ENCODE data around the gene TMEM205. TPM values are rescaled to one million over a fixed set of nuclear protein-coding genes. Genes with fewer than 3 reads are reported as not detected.

TMEM205 gene
- total RNA-seq, 1 donor from 2014 or later, result 57.2 TPM

DNA sequence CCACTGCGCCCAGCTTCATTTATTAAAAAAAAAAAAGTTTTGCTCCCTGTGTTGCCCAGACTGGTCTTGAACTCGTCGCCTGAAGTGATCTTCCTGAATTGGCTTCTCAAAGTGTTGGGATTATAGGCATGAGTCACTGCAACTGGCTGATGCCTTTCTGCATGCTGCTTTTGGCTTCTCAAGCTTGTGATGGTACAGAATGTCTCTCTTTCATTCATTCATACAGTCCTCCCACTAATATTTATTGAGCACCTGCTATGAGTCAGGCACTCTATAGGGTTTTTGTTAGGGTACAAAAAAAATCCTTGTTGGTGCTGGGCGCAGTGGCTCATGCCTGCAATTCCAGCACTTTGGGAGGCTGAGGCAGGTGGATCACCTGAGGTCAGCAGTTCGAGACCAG is 41.1 kb downstream of the TMEM205 start:
- Mint-ChIP-seq H3K4me3 (no peak overlapping the region), H3K9me3 (peaks cover 4% of the 10 kb centered on the region), H3K4me1 (no peaks in the 10 kb centered on the region), H3K27me3 (ENCODE audit: low read depth) (peaks cover 18% of the 10 kb centered on the region), H3K27ac (no peak overlapping the region), H3K36me3 (no peaks in the 10 kb centered on the region)
- TF ChIP-seq, protein P1, sequence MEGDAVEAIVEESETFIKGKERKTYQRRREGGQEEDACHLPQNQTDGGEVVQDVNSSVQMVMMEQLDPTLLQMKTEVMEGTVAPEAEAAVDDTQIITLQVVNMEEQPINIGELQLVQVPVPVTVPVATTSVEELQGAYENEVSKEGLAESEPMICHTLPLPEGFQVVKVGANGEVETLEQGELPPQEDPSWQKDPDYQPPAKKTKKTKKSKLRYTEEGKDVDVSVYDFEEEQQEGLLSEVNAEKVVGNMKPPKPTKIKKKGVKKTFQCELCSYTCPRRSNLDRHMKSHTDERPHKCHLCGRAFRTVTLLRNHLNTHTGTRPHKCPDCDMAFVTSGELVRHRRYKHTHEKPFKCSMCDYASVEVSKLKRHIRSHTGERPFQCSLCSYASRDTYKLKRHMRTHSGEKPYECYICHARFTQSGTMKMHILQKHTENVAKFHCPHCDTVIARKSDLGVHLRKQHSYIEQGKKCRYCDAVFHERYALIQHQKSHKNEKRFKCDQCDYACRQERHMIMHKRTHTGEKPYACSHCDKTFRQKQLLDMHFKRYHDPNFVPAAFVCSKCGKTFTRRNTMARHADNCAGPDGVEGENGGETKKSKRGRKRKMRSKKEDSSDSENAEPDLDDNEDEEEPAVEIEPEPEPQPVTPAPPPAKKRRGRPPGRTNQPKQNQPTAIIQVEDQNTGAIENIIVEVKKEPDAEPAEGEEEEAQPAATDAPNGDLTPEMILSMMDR (IDR thresholded peaks at IDR 0.05; ENCODE audit: unreplicated experiment), result no peak
- no peak for DNase-seq (ENCODE audit: low spot score in 2 of 2, unreplicated experiment in 2 of 2)

DNA sequence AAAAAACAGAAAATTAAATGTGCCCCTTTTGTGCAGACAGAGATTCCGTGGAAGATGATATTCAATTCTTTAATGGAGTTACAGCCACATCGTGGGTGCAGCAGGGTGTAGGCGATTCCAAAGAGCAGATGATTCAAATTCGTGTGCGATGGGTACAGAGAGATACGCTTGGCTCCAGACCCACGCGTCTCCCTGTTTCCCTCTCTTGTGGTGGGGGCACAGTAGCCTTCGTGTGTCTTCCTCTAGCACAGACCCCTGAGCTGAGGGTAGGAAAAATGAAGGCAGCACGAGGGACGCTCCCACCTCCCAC is 45.3 kb downstream of the TMEM205 start:
- H3K27ac Mint-ChIP-seq, result no peak overlapping the region
- H3K4me3 Mint-ChIP-seq, result no peak overlapping the region
- DNase-seq (ENCODE audit: low spot score in 2 of 2, unreplicated experiment in 2 of 2), result no peak
- TF ChIP-seq, protein P1 (IDR thresholded peaks at IDR 0.05; ENCODE audit: unreplicated experiment), result no peak
- H3K36me3 Mint-ChIP-seq, result no peaks in the 10 kb centered on the region
- H3K9me3 Mint-ChIP-seq, result peaks cover 4% of the 10 kb centered on the region
- H3K4me1 Mint-ChIP-seq, result peaks cover 3% of the 10 kb centered on the region
- peaks cover 13% of the 10 kb centered on the region for H3K27me3 Mint-ChIP-seq (ENCODE audit: low read depth)

DNA sequence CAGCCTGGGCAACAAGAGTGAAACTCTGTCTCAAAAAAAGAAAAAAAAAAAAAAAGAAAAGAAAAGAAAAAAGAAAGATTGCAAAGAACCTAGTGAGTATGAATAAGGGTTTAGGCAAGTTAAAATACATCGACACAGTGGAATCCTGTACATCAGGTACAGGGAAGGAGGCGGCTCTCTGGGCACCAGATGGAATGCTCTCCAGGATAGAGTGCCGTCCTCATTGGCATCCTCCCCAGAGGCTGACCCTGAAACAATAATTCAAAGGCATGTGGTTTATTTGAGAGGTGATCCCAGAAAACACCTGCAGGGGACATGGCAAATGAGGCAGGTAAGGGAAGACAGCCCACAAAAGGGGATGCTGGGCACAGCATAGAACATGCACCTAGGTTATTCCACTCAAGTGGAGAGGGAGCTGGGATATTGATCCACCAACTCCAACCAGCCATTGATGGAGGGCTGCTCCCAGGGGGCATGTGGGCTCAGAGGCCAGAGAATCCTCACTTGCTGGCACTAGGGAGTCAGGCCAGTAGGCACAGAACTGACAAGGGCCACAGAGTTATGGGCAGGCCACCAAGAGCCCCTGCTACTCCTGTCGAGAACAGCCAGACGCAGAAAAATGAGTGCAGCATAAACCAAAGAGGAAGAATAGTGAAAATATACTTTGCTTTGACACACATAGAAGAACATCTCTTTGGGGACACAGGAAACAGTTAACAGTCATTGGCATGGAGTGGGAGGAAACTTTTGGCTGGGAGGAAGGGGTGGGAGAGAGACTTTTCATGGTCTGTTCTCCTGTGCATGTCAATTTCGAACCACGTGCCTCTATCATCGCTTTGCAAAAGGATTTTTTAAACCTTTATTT is 45.9 kb downstream of the TMEM205 start:
- H3K4me1 Mint-ChIP-seq, result peaks cover 3% of the 10 kb centered on the region
- peaks cover 13% of the 10 kb centered on the region for H3K27me3 Mint-ChIP-seq (ENCODE audit: low read depth)
- no peak overlapping the region for H3K27ac Mint-ChIP-seq
- H3K4me3 Mint-ChIP-seq, result no peak overlapping the region
- DNase-seq (ENCODE audit: low spot score in 2 of 2, unreplicated experiment in 2 of 2), result no peak
- H3K36me3 Mint-ChIP-seq, result no peaks in the 10 kb centered on the region
- TF ChIP-seq, protein P1 (IDR thresholded peaks at IDR 0.05; ENCODE audit: unreplicated experiment), result no peak
- peaks cover 4% of the 10 kb centered on the region for H3K9me3 Mint-ChIP-seq

DNA sequence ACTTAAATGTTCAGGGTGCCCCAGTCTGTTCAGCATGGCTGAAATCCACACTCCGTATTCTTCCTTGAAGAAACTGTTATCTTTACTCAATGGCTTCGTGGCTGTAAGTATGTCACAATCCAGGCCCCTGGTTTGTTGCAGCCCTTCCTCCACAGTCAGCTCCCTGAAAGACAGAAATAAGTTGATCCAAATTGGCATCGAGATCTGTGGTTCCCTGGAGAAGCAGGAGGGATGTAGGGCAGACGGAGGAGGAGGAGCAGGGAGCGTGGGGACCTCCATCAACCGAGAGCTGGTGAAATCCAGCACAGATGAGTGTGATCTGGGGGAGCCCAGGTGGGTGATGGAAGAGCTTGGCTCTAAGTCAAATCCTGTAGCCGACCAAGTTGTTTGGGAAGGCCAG is 49.8 kb downstream of the TMEM205 start:
- TF ChIP-seq, protein P1 (IDR thresholded peaks at IDR 0.05; ENCODE audit: unreplicated experiment), result no peak
- no peak overlapping the region for H3K4me3 Mint-ChIP-seq
- H3K27me3 Mint-ChIP-seq (ENCODE audit: low read depth), result peaks cover 10% of the 10 kb centered on the region
- H3K36me3 Mint-ChIP-seq, result no peaks in the 10 kb centered on the region
- no peak for DNase-seq (ENCODE audit: low spot score in 2 of 2, unreplicated experiment in 2 of 2)
- H3K9me3 Mint-ChIP-seq, result peaks cover 4% of the 10 kb centered on the region
- H3K4me1 Mint-ChIP-seq, result peaks cover 9% of the 10 kb centered on the region
- H3K27ac Mint-ChIP-seq, result peak overlapping the region; percentile 13

DNA sequence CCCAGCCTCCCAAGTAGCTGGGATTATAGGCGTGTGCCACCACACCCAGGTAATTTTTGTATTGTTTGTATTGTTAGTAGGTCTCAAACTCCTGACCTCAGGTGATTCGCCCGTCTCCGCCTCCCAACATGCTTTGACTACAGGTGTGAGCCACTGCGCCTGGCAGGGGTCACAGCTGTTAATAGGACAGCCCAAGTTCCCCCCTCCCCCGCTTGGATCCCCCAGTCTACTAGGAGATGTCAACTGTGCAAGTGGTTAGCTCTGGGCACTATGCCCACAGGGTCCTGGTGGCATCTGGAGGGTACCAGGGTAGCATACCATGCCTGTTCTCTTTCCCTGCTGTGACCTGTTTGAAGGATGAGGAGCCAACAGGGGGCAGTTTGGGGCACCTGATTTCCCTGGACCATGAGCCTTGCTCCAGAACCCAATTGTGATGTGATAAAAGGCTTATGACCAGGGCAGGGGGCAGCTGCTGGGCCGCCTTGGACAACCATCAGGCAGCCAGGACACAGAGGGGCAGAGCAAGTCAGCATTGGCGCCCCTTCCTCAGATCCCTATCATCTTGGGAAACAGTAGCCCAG is 50.3 kb downstream of the TMEM205 start, which contains the start of gene TSPAN16:
TSPAN16 (plus strand) TSS at position 496 of the 581 bp plus-strand sequence. CDS start 138 bp downstream, outside the sequence.
- Mint-ChIP-seq H3K9me3 (peaks cover 4% of the 10 kb centered on the region), H3K27me3 (ENCODE audit: low read depth) (peaks cover 10% of the 10 kb centered on the region), H3K4me1 (peaks cover 9% of the 10 kb centered on the region), H3K4me3 (no peak within 1 kb of the TSS), H3K27ac (peak within 1 kb of the TSS; percentile 13), H3K36me3 (no peaks in the 10 kb centered on the region)
- no peak for DNase-seq (ENCODE audit: low spot score in 2 of 2, unreplicated experiment in 2 of 2)
- TF ChIP-seq, protein P1 (IDR thresholded peaks at IDR 0.05; ENCODE audit: unreplicated experiment), result no peak

Data from mesothelial cell of epicardium (in vitro differentiated cells).